CD4-positive, alpha-beta T cell treated with Interferon gamma for 1 hour (primary cell): ENCODE data around the gene RNF113B.

Experiments
- DNase-seq: peaks from one replicate; pipeline ENCODE4 v3.0.0-alpha.2; 2020

The RNF113B gene

DNA sequence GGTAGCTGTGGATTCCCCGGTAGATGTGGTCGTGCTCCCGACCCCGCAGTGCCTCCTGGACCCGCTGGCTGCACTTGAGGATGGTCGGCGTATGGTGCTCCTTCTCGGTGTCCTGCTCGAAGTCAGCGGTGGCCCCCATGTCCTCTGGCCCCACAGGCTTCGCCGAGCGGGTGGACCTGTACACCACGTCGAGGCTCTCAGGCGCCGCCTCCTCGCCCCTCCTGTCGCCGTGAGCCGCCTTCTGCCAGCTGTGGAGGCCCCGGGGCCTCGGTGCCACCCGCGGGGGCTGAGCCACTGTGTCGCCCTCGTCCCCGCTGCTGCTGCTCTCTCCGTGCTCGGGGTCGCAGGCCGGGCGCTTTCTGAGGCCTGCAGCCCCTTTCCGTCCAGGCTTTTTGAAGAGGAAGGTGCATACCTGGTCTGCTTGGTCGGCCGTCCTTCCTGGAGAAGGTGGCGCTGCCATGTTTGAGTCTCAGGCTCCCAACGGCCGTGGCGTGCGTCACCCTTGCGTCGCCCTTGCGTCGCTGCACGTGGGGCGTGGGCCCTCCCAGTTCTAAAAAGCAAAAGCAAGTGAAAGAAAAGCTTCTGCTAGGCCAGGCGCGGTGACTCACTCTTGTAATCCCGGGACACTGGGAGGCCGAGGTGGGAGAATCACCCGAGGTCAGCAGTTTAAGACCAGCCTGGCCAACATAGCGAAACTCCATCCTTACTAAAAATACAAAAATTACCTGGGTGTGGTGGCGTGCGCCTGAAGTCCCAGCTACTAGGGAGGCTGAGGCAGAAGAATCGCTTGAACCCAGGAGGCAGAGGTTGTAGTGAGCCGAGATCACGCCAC lies at the start of gene RNF113B:
TSS of gene RNF113B (minus strand) at position 493 of the 832 bp plus-strand sequence. CDS start at position 460, 33 bp downstream.
- DNase-seq, result no peak

DNA sequence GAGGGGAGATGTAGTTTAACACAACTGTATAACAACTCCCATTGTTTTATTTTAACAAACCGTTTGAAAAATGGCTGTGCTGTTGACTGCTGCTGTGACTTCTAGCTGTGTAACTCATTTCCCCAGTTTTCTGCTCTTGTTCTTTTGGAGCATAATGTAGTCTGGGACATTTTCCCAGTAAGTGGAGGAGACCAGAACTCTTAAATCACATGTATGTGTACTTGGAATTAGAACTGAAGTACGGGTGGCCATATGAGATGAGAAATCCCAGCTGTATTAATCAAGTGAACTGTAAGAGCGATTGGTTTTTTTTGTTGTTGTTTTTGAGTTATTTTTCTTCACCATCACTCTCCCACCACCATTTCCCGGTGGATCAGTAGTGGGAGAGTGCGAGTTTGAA lies 49.4 kb upstream of the RNF113B start:
- DNase-seq, result no peak

DNA sequence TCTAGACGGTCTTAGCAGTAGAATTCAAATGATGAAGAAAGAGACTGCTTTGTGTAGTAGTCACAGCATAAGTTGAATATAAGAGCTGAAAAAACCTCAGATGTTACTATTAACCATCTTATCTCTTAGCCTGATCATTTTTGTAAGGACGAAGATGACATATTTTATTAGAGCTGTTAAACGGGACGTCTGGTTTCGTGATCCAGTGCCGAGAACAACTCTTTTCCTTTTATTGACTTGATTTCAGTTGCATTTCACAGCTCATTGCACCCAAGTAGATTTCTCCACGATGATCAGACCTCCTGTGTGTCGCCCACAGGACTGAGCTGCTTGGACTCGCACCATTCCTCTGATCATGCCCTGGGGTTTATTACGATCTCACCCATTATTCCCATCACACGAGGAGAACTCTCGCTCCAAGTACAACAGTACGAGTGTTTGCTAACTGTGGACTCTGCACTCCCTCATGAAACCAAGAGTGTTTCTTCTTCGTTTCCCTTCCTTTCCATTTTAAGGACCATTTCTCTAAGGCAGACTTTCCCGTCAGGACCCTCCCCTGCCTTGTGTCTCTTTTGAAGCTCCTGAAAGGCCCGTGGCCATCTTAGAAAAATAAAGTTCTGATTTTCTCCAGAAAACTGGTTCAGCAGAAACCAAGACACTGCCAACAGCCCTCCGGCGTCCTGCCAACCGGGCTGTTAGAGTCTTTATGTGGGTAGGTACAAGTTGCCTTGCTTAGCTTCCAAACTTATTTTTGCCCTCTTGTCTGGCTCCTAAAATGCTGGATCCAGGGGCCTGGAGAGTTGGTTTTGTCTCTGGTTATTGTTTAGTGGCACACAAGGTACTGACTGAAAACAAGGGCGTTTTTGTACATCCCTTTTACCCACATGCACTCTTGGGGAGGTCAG lies 48.2 kb upstream of the RNF113B start:
- no peak for DNase-seq

DNA sequence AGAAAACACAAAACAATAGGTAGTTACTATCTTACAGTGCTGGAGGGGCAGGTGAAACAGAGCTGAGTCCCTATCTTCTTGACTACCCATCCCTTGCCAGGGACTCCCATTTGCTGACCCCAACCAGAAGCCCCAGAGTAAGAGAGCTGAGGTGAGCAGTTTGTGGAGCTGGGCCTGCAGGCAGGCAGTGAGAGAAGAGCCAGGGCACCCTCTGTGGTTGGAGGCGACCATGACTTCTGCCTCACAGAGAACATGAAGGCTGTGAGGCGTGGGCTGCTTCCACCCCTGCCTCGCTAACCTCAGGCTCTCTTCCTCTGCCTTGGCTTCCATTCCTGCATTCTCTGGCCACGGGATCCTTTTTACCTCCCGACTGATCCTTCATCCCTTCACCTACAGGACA lies 47.5 kb upstream of the RNF113B start:
- DNase-seq, result no peak

DNA sequence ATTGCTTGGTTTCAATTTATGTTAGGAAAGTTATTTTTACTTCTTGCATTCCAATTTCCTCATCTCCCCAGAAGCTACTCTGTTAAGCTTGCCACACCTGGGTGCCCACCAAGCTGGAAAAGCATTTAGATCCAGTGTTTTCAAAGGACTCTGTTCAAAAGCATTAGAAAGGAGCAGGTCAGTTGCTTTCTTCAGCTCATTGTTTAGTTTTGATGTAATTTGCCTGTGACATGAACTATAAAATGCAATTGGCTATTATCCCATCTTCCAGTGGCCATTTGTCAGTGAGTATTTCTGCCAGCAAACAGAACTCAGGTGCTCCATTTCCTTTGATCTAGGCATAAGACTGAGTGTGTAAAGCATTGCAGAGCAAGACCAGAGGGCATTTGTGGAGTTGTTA lies 46.7 kb upstream of the RNF113B start:
- no peak for DNase-seq

GRCh38 chr13:98222816-98223215 lies 45.7 kb upstream of the RNF113B start:
- no peak for DNase-seq

- DNase-seq, result no peak
These were observed 45.0 kb upstream of the RNF113B start for GRCh38 chr13:98222081-98222554.

GRCh38 chr13:98221234-98221633 lies 44.2 kb upstream of the RNF113B start:
- DNase-seq, result no peak

DNA sequence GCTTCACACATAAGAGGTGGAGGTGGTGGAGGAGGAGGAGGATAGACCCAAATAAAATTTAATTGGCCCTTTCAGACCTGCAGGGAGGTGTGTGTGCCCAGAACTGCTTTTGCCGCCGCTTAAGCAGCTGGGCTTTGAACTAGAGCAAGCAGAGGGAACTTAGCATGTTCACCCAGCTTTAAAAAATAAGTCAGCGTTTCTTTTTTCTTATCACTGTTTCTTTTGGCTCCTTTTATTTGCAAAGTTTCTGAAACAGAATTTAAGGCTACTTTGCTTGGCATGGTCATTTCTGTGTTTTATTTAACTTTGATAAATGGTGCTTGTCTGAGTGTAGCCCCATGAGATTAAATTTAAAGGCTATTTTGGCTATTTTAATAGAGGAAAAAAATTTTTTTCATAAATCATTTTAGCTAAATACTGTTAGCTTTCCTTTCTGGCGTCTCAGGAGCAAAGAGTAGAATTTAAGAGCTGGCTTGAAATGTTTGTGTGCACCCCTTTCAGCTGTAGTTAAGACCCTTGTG lies 43.3 kb upstream of the RNF113B start:
- no peak for DNase-seq

GRCh38 chr13:98219685-98220084 lies 42.6 kb upstream of the RNF113B start:
- DNase-seq, result no peak

DNA sequence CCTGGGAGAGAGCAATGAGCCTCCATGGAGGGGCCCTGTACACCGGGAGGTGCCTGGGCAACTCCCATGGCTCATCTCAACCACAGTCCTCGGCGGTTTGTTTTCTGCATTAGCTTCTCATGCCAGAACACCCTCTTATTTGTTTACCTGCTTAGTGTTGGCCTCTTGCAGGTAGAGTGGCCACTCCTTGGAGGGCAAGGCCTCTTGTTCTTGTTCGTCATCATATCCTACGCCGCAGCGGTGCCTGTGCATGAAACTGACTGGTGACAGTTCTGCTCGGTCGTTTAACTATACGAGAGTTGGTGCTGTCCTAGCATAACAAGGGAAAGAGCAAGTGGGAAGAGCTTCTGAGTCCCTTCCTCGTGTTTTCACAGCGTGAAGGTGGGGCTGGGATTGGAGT lies 40.5 kb upstream of the RNF113B start:
- DNase-seq, result no peak

DNA sequence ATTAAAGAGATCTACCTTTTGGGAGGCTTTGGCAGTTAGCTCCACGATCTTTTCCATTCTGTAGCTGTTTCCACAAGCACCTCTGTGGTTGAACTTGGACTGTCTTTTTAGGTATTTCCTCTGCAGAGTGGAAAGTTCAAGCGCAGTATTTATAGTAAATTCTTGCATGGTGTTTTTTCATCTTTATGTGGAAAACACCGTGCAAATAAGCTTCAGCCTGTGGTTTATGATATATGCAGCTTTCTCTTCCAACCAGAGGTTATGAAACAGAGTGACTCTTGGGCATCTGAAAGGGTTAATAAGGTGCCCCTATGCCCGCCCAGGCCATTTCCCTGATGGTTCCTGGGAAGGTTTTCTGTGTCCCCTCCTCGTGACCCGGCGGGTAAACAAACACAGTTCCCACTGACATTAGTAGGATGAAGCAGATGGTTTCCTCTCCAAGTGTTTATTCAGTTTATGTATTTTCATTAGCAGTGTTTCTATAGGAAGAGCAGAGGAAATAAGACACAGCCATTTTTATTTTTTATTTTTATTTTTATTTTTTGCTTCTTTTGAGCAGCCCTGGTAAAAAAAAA lies 39.7 kb upstream of the RNF113B start:
- DNase-seq, result no peak

- no peak for DNase-seq
These were observed 39.1 kb upstream of the RNF113B start for GRCh38 chr13:98216135-98216565.

- no peak for DNase-seq
These were observed 38.4 kb upstream of the RNF113B start for GRCh38 chr13:98215508-98215907.

GRCh38 chr13:98214707-98215106 lies 37.6 kb upstream of the RNF113B start:
- no peak for DNase-seq

- DNase-seq, result no peak
These were observed 37.1 kb upstream of the RNF113B start for GRCh38 chr13:98214008-98214643.

DNA sequence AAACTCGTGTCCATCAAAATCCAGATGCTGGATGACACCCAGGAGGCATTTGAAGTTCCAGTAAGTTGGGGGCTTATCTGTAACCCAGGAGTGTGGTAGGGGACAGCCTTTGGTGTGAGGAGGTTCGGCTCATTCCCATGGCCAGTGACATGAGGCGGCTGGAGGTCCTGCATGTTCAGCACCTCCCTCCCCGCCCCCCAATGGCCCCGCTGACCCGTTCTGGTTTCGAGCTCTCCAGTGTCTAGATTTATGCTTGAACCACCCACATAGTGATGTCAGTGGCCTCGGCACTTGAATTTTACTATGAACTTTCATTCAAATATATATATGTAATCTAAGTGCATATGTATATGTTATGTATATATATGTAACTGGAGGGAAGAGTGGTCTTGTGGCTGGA lies 36.3 kb upstream of the RNF113B start:
- no peak for DNase-seq

- no peak for DNase-seq
These were observed 35.7 kb upstream of the RNF113B start for GRCh38 chr13:98212763-98213162.

GRCh38 chr13:98208606-98209005 lies 31.5 kb upstream of the RNF113B start:
- DNase-seq, result no peak

DNA sequence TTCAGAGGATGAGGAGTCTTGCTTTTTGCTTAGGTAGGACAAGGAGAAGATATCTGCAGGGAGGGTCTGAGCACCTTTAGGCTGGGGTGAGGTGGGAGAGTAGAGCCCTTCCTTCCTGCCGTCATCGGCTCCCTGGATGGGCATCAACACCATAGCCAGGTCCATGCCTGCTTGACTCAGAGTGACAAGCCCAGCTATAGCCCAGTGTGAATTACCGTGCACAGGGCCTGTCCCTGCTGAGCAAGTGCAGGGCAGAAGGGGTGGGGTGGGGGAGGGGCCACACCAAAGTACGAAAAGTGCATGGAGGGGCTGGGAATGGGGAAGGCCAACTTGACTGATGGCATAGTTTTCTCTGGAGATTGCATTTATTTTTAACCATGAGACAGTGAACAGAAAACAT lies 30.3 kb upstream of the RNF113B start:
- DNase-seq, result no peak

- DNase-seq, result no peak
These were observed 29.9 kb upstream of the RNF113B start for GRCh38 chr13:98206946-98207345.

GRCh38 chr13:98204546-98204945 lies 27.5 kb upstream of the RNF113B start:
- no peak for DNase-seq
